Neural cell (in vitro differentiated cells): ENCODE data around the gene C12orf60. TPM values are rescaled to one million over a fixed set of nuclear protein-coding genes. Genes with fewer than 3 reads are reported as not detected.

ENCODE experiments used
- H2AFZ ChIP-seq: fragments of 200-600, 300-800 bp; sonication (generic), shearing (Covaris generic); 2 replicates; pipeline ENCODE4 v1.6.0; 2014; ENCODE audit warnings: low read depth, mild to moderate bottlenecking, antibody characterized with exemption, low read length, moderate library complexity
- H3F3A ChIP-seq: fragments of 200-600 bp; shearing (Covaris generic); 2 replicates; pipeline ENCODE4 v1.6.1; 2016; ENCODE audit warnings: mild to moderate bottlenecking, moderate library complexity, mixed read lengths, antibody characterized with exemption, low read length; ENCODE audit not compliant: insufficient read depth, poor library complexity, severe bottlenecking
- H3K27ac ChIP-seq: fragments of 200-600, 300-800 bp; sonication (generic), shearing (Covaris generic); 2 replicates; pipeline ENCODE4 v1.5.1; 2014; ENCODE audit warnings: mild to moderate bottlenecking, low read length, moderate library complexity
- H3K27me3 ChIP-seq: fragments of 300-800, 200-600 bp; sonication (generic), shearing (Covaris generic); 2 replicates; pipeline ENCODE4 v1.6.0; 2014; ENCODE audit warnings: mild to moderate bottlenecking, low read depth, low read length, moderate library complexity; ENCODE audit not compliant: insufficient read depth
- H3K36me3 ChIP-seq: fragments of 300-800, 200-600 bp; sonication (generic), shearing (Covaris generic); 2 replicates; pipeline ENCODE4 v1.5.1; 2014; ENCODE audit warnings: mild to moderate bottlenecking, antibody characterized with exemption, low read length, moderate library complexity; ENCODE audit not compliant: insufficient read depth
- H3K4me2 ChIP-seq: fragments of 300-800, 200-600 bp; sonication (generic), shearing (Covaris generic); 2 replicates; pipeline ENCODE4 v1.6.0; 2014; ENCODE audit warnings: mild to moderate bottlenecking, low read length
- H3K4me3 ChIP-seq: fragments of 300-800, 200-600 bp; sonication (generic), shearing (Covaris generic); 2 replicates; pipeline ENCODE4 v1.5.1; 2014; ENCODE audit warnings: mild to moderate bottlenecking, low read length, moderate library complexity
- H3K79me2 ChIP-seq: fragments of 200-600 bp; shearing (Covaris generic); replicated peaks from 2 replicates; pipeline ENCODE4 v1.6.0; 2014; ENCODE audit warnings: mild to moderate bottlenecking, low read length, moderate library complexity; ENCODE audit not compliant: insufficient read depth
- H3K9ac ChIP-seq: fragments of 300-800, 200-600 bp; sonication (generic), shearing (Covaris generic); 2 replicates; pipeline ENCODE4 v1.6.1; 2016; ENCODE audit warnings: mild to moderate bottlenecking, low read length, mixed read lengths
- H3K9me2 ChIP-seq: fragments of 200-600 bp; shearing (Covaris generic); 2 replicates; pipeline ENCODE4 v1.6.1; 2016; ENCODE audit warnings: mild to moderate bottlenecking, low read length, mixed read lengths; ENCODE audit not compliant: insufficient read depth
- H3K9me3 ChIP-seq: fragments of 200-600, 300-800 bp; sonication (generic), shearing (Covaris generic); 2 replicates; pipeline ENCODE4 v1.6.1; 2016; ENCODE audit warnings: mild to moderate bottlenecking, mixed run types, low read length, moderate library complexity, mixed read lengths
- H4K20me1 ChIP-seq: fragments of 200-600 bp; shearing (Covaris generic); 2 replicates; pipeline ENCODE4 v1.6.1; 2016; ENCODE audit warnings: mild to moderate bottlenecking, mixed run types; ENCODE audit not compliant: insufficient read depth
- CTCF ChIP-seq: fragments of 450-650 bp; IDR thresholded peaks from 2 replicates; pipeline ENCODE4 v1.5.1; 2014; ENCODE audit warnings: antibody characterized with exemption, mild to moderate bottlenecking, moderate library complexity; ENCODE audit not compliant: poor library complexity, severe bottlenecking
- EP300 ChIP-seq: fragments of 450-650 bp; conservative IDR thresholded peaks from 2 replicates; pipeline ENCODE4 v1.6.1; 2014; ENCODE audit warnings: antibody characterized with exemption, mild to moderate bottlenecking, moderate library complexity; ENCODE audit not compliant: poor library complexity, severe bottlenecking
- EZH2 ChIP-seq: fragments of 200-600, 300-800 bp; shearing (Covaris generic), sonication (generic); IDR thresholded peaks from 2 replicates; pipeline ENCODE4 v1.6.1; 2014; ENCODE audit warnings: antibody characterized with exemption, low read length, borderline replicate concordance, mild to moderate bottlenecking; ENCODE audit not compliant: insufficient read depth, poor library complexity, severe bottlenecking
- MXI1 ChIP-seq: fragments of 450-650 bp; conservative IDR thresholded peaks from 2 replicates; pipeline ENCODE4 v1.6.1; 2014; ENCODE audit warnings: antibody characterized with exemption, mild to moderate bottlenecking; ENCODE audit not compliant: poor library complexity, severe bottlenecking
- POLR2AphosphoS5 ChIP-seq: IDR thresholded peaks from 2 replicates; pipeline ENCODE4 v1.6.1; 2012
- RAD21 ChIP-seq: fragments of 450-650 bp; conservative IDR thresholded peaks from 2 replicates; pipeline ENCODE4 v1.6.1; 2014; ENCODE audit warnings: antibody characterized with exemption, mild to moderate bottlenecking, moderate library complexity
- SMC3 ChIP-seq: fragments of 450-650 bp; conservative IDR thresholded peaks from 2 replicates; pipeline ENCODE4 v1.6.1; 2014; ENCODE audit warnings: antibody characterized with exemption, mild to moderate bottlenecking, moderate library complexity; ENCODE audit not compliant: poor library complexity
- TAF1 ChIP-seq: IDR thresholded peaks from 2 replicates; pipeline ENCODE4 v1.6.1; 2012; ENCODE audit warnings: low read depth
- polyA plus RNA-seq: library from polyadenylated mRNA; depleted of rRNA; stranded (reverse); fragments of >200 nt; gene quantifications from 2 replicates; pipeline ENCODE4 v1.2.3, GENCODE V29; 2014
- TF ChIP-seq, protein P1 (sequence below): IDR thresholded peaks from 2 replicates; pipeline ENCODE4 v1.6.1; 2012; ENCODE audit warnings: borderline replicate concordance

The C12orf60 gene
- polyA plus RNA-seq, 1 donor from 2014 or later: 4.8 TPM

DNA sequence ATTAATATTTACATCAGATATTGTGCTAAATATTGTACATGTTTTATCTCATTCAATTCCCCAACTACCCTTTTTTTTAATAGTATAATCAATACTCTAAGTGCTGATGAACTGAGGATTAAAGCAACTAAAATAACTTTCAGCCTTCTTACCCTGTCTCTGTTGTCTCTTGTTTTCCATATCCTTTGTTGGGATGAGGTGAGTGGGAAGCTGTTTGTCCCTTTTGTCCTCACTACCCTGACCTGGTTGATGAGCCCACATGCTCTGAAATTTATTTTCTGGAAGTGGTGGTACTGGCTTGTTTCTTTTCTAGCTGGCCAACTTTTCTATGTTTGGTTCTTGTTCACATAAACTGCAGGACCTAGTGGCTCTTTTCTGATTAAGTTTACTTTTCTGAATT lies 49.4 kb downstream of the C12orf60 start:
- no peaks in the 10 kb centered on the region for H3K79me2 ChIP-seq
- H3K27ac ChIP-seq: no peak overlapping the region
- H3K9me3 ChIP-seq: no peaks in the 10 kb centered on the region
- no peaks in the 10 kb centered on the region for H3K36me3 ChIP-seq
- H4K20me1 ChIP-seq: no peaks in the 10 kb centered on the region
- H2AFZ ChIP-seq: no peak overlapping the region
- no peaks in the 10 kb centered on the region for H3K27me3 ChIP-seq
- H3K9me2 ChIP-seq: no peaks in the 10 kb centered on the region
- no peak overlapping the region for H3K4me3 ChIP-seq
- TF ChIP-seq CTCF (no peak), EZH2 (no peak), SMC3 (no peak), TAF1 (no peak), EP300 (no peak), POLR2AphosphoS5 (no peak), RAD21 (no peak), MXI1 (no peak)
- TF ChIP-seq, protein P1, sequence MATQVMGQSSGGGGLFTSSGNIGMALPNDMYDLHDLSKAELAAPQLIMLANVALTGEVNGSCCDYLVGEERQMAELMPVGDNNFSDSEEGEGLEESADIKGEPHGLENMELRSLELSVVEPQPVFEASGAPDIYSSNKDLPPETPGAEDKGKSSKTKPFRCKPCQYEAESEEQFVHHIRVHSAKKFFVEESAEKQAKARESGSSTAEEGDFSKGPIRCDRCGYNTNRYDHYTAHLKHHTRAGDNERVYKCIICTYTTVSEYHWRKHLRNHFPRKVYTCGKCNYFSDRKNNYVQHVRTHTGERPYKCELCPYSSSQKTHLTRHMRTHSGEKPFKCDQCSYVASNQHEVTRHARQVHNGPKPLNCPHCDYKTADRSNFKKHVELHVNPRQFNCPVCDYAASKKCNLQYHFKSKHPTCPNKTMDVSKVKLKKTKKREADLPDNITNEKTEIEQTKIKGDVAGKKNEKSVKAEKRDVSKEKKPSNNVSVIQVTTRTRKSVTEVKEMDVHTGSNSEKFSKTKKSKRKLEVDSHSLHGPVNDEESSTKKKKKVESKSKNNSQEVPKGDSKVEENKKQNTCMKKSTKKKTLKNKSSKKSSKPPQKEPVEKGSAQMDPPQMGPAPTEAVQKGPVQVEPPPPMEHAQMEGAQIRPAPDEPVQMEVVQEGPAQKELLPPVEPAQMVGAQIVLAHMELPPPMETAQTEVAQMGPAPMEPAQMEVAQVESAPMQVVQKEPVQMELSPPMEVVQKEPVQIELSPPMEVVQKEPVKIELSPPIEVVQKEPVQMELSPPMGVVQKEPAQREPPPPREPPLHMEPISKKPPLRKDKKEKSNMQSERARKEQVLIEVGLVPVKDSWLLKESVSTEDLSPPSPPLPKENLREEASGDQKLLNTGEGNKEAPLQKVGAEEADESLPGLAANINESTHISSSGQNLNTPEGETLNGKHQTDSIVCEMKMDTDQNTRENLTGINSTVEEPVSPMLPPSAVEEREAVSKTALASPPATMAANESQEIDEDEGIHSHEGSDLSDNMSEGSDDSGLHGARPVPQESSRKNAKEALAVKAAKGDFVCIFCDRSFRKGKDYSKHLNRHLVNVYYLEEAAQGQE: no peak
- no peak overlapping the region for H3K4me2 ChIP-seq
- no peaks in the 10 kb centered on the region for H3F3A ChIP-seq
- H3K9ac ChIP-seq: no peak overlapping the region

DNA sequence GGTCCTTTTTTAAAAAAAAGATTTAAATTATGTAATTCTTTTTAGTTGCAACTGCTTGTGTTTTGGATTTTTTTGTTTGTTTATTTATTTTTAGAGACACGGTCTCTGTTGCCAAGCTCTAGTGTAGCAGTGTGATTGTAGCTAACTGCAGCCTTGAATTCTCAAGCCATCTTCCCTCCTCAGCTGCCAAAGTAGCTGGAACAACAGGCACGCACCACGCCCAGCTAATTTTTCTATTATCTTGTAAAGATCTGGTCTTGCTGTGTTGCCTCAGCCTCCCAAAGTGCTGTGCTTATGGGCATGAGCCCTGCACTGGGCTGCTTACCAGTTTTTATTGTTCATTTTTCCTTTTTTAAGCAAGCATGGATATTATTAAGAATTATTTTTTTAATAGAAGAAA lies 50.5 kb downstream of the C12orf60 start:
- Histone ChIP-seq H3F3A (no peaks in the 10 kb centered on the region), H3K79me2 (no peaks in the 10 kb centered on the region), H3K4me2 (no peak overlapping the region), H3K9ac (no peak overlapping the region), H3K27me3 (no peaks in the 10 kb centered on the region), H4K20me1 (no peaks in the 10 kb centered on the region), H2AFZ (no peak overlapping the region), H3K9me3 (no peaks in the 10 kb centered on the region), H3K36me3 (no peaks in the 10 kb centered on the region), H3K4me3 (no peak overlapping the region), H3K27ac (no peak overlapping the region), H3K9me2 (no peaks in the 10 kb centered on the region)
- no peak for TF ChIP-seq SMC3
- no peak for TF ChIP-seq EZH2
- TF ChIP-seq, protein P1: no peak
- no peak for TF ChIP-seq TAF1
- no peak for TF ChIP-seq MXI1
- no peak for TF ChIP-seq POLR2AphosphoS5
- no peak for TF ChIP-seq CTCF
- TF ChIP-seq EP300: no peak
- no peak for TF ChIP-seq RAD21
